Fibroblast of villous mesenchyme (primary cell): ENCODE results near the gene UBASH3B. TPM values are rescaled to one million over a fixed set of nuclear protein-coding genes. Genes with fewer than 3 reads are reported as not detected.

Source experiments
- DNase-seq: peaks from one replicate; pipeline ENCODE4 v3.0.0-alpha.2; 2010; ENCODE audit warnings: low read depth
- H3K4me3 ChIP-seq: 2 replicates; pipeline ENCODE4 v1.5.1; 2011; ENCODE audit warnings: low read depth, mild to moderate bottlenecking, low read length
- CTCF ChIP-seq: IDR thresholded peaks from 2 replicates; pipeline ENCODE4 v1.5.1; 2012; ENCODE audit warnings: low read depth, mild to moderate bottlenecking, low read length; ENCODE audit not compliant: insufficient read depth
- total RNA-seq: library from RNA; depleted of rRNA; stranded (reverse); fragments of >200 nt; gene quantifications from 2 replicates; pipeline ENCODE4 v1.2.3, GENCODE V29; 2012

UBASH3B gene
- total RNA-seq, 1 donor = 30.7 TPM

GRCh38 chr11:122711831-122712381 is 56.4 kb downstream of the UBASH3B start:
- TF ChIP-seq CTCF = peak; percentile 34
- no peak overlapping the region for H3K4me3 ChIP-seq
- peak; percentile 78 for DNase-seq

- DNase-seq = no peak
- TF ChIP-seq CTCF = no peak
- H3K4me3 ChIP-seq = no peak overlapping the region
Observed at GRCh38 chr11:122714004-122714403, 58.5 kb downstream of the UBASH3B start.

- TF ChIP-seq CTCF = no peak
Observed at GRCh38 chr11:122714484-122714883, 59.0 kb downstream of the UBASH3B start.

GRCh38 chr11:122715548-122716440 is 60.3 kb downstream of the UBASH3B start:
- no peak for TF ChIP-seq CTCF
- H3K4me3 ChIP-seq = no peak overlapping the region
- no peak for DNase-seq

More at GRCh38 chr11:122714484-122714883, 59.0 kb downstream of the UBASH3B start:
- DNase-seq = no peak
- no peak overlapping the region for H3K4me3 ChIP-seq

GRCh38 chr11:122717264-122717867 is 61.8 kb downstream of the UBASH3B start:
- H3K4me3 ChIP-seq = no peak overlapping the region
- no peak for DNase-seq
- TF ChIP-seq CTCF = no peak

- no peak for TF ChIP-seq CTCF
- H3K4me3 ChIP-seq = no peak overlapping the region
- peak; percentile 46 for DNase-seq
Observed at GRCh38 chr11:122720107-122720881, 64.8 kb downstream of the UBASH3B start.
